HG02943 (cell line): ENCODE results near the gene ZNF280A.
"Not testable (repeated sequence)": the region's sequence is repeated elsewhere in the genome, so short reads cannot be mapped to it uniquely, and the experiment has no call there.

Experiments
- ATAC-seq: cut with Tn5 transposase; IDR thresholded peaks from one replicate; pipeline ENCODE4 v1.9.1; 2021; ENCODE audit warnings: mild to moderate bottlenecking, low read depth, moderate library complexity; ENCODE audit not compliant: unreplicated experiment

Gene ZNF280A

GRCh38 chr22:22478470-22478869, 41.6 kb downstream of the ZNF280A start:
- no peak for ATAC-seq

- ATAC-seq = no peak
Observed at GRCh38 chr22:22474733-22475132, 45.3 kb downstream of the ZNF280A start.

GRCh38 chr22:22471104-22471503, 49.0 kb downstream of the ZNF280A start:
- ATAC-seq = not testable (repeated sequence)

GRCh38 chr22:22469527-22469926, 50.5 kb downstream of the ZNF280A start:
- no peak for ATAC-seq

- ATAC-seq = not testable (repeated sequence)
Observed at GRCh38 chr22:22468794-22469469, 51.1 kb downstream of the ZNF280A start.

- ATAC-seq = no peak
Observed at GRCh38 chr22:22467112-22467511, 53.0 kb downstream of the ZNF280A start.

GRCh38 chr22:22465782-22466181, 54.3 kb downstream of the ZNF280A start:
- no peak for ATAC-seq

- no peak for ATAC-seq
Observed at GRCh38 chr22:22465094-22465602, 54.9 kb downstream of the ZNF280A start.

- ATAC-seq = no peak
Observed at GRCh38 chr22:22464541-22465054, 55.5 kb downstream of the ZNF280A start.

- ATAC-seq = no peak
Observed at GRCh38 chr22:22463855-22464540, 56.1 kb downstream of the ZNF280A start.
